Umbilical cord (tissue), 2 donors: ENCODE data around the gene CEACAM16. TPM values are rescaled to one million over a fixed set of nuclear protein-coding genes. Genes with fewer than 3 reads are reported as not detected.
"Not testable (repeated sequence)": the region's sequence is repeated elsewhere in the genome, so short reads cannot be mapped to it uniquely, and the experiment has no call there.

Source experiments
- DNase-seq: peaks from one replicate; pipeline ENCODE4 v3.0.0-alpha.2; 2015; ENCODE audit warnings: low spot score
- total RNA-seq: library from RNA; depleted of rRNA; stranded (reverse); fragments of >200 nt; gene quantifications from one replicate; pipeline ENCODE4 v1.2.3, GENCODE V29; 2014; ENCODE audit warnings: low replicate concordance; ENCODE audit not compliant: insufficient read depth

CEACAM16 gene
- total RNA-seq, 1 donor from 2014 or later = not detected

- peak; percentile 52 for DNase-seq
These were observed 21.7 kb upstream of the CEACAM16 start for GRCh38 chr19:44677019-44677811.

- DNase-seq = no peak
These were observed 18.4 kb upstream of the CEACAM16 start for GRCh38 chr19:44680536-44680935.

GRCh38 chr19:44681992-44682790, 16.8 kb upstream of the CEACAM16 start:
- no peak for DNase-seq

- no peak for DNase-seq
These were observed 16.1 kb upstream of the CEACAM16 start for GRCh38 chr19:44682807-44683206.

GRCh38 chr19:44683434-44684210, 15.3 kb upstream of the CEACAM16 start:
- no peak for DNase-seq

GRCh38 chr19:44684396-44684795, 14.6 kb upstream of the CEACAM16 start:
- not testable (repeated sequence) for DNase-seq

GRCh38 chr19:44684892-44685863, 13.8 kb upstream of the CEACAM16 start:
- DNase-seq = peak; percentile 81

GRCh38 chr19:44685877-44686276, 13.1 kb upstream of the CEACAM16 start:
- peak; percentile 18 for DNase-seq

GRCh38 chr19:44686896-44687295, 12.1 kb upstream of the CEACAM16 start:
- DNase-seq = no peak

GRCh38 chr19:44687888-44688287, 11.1 kb upstream of the CEACAM16 start:
- DNase-seq = no peak

GRCh38 chr19:44689290-44690130, 9.4 kb upstream of the CEACAM16 start:
- DNase-seq = peak; percentile 59

- DNase-seq = no peak
These were observed 8.9 kb upstream of the CEACAM16 start for GRCh38 chr19:44690131-44690440.

- DNase-seq = no peak
These were observed 6.6 kb upstream of the CEACAM16 start for GRCh38 chr19:44692379-44692721.

- DNase-seq = no peak
These were observed 4.8 kb upstream of the CEACAM16 start for GRCh38 chr19:44694184-44694579.

- DNase-seq = no peak
These were observed 1.8 kb upstream of the CEACAM16 start for GRCh38 chr19:44696939-44697669.

- DNase-seq = no peak
These were observed 1.3 kb upstream of the CEACAM16 start for GRCh38 chr19:44697670-44698034.

- no peak for DNase-seq
These were observed 1.6 kb downstream of the CEACAM16 start for GRCh38 chr19:44700547-44700946.

- no peak for DNase-seq
These were observed 2.3 kb downstream of the CEACAM16 start for GRCh38 chr19:44701228-44701627.

- DNase-seq = no peak
These were observed 3.7 kb downstream of the CEACAM16 start for GRCh38 chr19:44702551-44703176.
